Fibroblast of the aortic adventitia (primary cell): ENCODE results near the gene USP34. TPM values are rescaled to one million over a fixed set of nuclear protein-coding genes. Genes with fewer than 3 reads are reported as not detected.

Experiments
- DNase-seq: peaks from one replicate; pipeline ENCODE4 v3.0.0-alpha.2; 2010; ENCODE audit warnings: low read depth
- H3K4me3 ChIP-seq: 2 replicates; pipeline ENCODE4 v1.5.1; 2011; ENCODE audit warnings: low read depth, mild to moderate bottlenecking, control low read depth, low read length, moderate library complexity
- total RNA-seq: library from RNA; depleted of rRNA; stranded (reverse); fragments of >200 nt; gene quantifications from 2 replicates; pipeline ENCODE4 v1.2.3, GENCODE V29; 2012; ENCODE audit warnings: low replicate concordance
- TF ChIP-seq, protein P1 (sequence below): IDR thresholded peaks from 2 replicates; pipeline ENCODE4 v1.5.1; 2011; ENCODE audit warnings: mild to moderate bottlenecking, low read length, control low read depth, inconsistent platforms; ENCODE audit not compliant: insufficient read depth

USP34 gene
- total RNA-seq, 1 donor, result 130 TPM

DNA sequence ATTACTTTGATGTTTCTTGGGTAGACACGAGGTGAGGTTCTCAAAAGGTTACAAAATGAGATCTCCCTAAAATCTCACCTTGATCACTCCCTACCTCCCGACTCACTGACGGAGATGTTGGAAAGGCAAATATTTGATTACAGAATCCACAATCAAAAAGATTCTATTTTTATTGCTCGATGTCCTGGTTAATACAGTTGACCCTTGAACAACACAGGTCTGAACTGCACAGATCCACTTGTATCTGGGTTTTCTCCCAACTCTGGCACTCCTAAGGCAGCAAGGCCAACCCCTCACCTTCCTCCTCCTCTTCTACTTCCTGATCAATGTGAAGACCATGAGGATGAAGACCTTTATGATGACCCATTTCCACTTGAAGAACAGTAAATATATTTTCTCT is 183.6 kb downstream of the USP34 start:
- DNase-seq, result no peak
- TF ChIP-seq, protein P1, sequence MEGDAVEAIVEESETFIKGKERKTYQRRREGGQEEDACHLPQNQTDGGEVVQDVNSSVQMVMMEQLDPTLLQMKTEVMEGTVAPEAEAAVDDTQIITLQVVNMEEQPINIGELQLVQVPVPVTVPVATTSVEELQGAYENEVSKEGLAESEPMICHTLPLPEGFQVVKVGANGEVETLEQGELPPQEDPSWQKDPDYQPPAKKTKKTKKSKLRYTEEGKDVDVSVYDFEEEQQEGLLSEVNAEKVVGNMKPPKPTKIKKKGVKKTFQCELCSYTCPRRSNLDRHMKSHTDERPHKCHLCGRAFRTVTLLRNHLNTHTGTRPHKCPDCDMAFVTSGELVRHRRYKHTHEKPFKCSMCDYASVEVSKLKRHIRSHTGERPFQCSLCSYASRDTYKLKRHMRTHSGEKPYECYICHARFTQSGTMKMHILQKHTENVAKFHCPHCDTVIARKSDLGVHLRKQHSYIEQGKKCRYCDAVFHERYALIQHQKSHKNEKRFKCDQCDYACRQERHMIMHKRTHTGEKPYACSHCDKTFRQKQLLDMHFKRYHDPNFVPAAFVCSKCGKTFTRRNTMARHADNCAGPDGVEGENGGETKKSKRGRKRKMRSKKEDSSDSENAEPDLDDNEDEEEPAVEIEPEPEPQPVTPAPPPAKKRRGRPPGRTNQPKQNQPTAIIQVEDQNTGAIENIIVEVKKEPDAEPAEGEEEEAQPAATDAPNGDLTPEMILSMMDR, result no peak
- H3K4me3 ChIP-seq, result no peak overlapping the region

DNA sequence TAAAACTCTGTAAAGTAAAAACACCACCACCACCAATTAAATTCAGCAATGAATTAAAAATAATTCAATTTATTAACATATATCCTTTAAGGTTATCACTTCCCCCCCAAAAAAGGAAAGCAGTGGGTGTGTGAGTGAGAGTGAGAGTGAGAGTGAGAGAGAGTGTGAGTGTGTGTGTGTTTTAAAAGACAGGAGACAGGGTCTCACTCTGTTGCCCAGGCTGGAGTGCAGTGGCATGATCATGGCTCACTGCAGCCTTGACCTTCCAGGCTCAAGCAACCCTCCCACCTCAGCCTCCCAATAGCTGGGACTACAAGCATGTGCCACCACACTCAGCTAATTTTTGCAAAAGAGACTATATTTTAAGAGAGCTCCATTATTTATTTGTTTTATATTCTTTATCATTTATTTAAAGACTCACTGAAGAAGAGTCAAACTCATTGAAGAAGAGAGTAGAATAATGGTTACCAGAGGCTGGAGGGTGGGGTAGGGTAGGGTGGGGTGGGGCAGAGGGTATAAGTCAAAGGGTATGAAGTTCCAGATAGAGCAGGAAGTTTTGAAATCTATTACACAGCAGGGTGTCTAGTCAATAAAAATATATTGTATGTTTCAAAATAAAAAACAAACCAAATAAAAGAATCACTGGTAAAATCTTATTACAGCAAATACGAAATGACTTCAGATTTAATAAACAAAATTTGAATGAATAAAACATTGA is 187.3 kb downstream of the USP34 start:
- H3K4me3 ChIP-seq, result no peak overlapping the region
- DNase-seq, result no peak
- TF ChIP-seq, protein P1, result no peak

DNA sequence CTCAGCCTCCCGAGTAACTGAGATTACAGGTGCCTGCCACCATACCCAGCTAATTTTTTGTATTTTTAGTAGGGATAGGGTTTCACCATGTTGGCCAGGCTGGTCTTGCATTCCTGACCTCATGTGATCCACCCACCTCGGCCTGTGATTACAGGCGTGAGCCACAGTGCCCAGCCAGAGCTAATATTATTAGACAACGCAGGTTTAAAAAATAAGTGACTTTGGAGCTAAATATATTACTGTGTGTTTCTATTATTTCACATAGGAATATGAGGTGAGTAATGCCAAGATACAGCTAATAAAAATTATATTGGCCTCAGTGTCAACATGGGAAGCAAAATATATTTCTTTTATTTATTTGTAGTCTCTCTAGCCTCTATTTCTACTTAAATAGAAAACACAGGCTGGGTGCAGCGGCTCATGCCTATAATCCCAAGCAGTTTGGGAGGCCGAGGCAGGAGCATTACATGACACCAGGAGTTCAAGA is 188.7 kb downstream of the USP34 start:
- TF ChIP-seq, protein P1, result no peak
- H3K4me3 ChIP-seq, result no peak overlapping the region
- DNase-seq, result no peak

DNA sequence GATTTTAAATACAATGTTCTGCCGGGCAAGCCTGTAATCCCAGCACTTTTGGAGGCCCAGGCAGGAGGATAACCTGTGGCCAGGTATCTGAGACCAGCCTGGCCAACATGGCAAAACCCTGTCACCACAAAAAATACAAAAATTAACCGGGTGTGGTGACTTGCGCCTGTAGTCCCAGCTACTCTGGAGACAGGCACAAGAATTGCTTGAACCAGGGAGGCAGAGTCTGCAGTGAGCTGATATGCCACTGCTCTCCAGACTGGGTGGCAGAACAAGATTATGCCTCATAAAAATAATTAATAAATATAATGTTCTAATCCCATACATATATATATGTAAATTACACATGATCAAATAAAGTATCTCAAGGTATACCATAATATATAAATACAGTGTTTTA is 189.6 kb downstream of the USP34 start:
- TF ChIP-seq, protein P1, result no peak
- H3K4me3 ChIP-seq, result no peak overlapping the region
- DNase-seq, result no peak

DNA sequence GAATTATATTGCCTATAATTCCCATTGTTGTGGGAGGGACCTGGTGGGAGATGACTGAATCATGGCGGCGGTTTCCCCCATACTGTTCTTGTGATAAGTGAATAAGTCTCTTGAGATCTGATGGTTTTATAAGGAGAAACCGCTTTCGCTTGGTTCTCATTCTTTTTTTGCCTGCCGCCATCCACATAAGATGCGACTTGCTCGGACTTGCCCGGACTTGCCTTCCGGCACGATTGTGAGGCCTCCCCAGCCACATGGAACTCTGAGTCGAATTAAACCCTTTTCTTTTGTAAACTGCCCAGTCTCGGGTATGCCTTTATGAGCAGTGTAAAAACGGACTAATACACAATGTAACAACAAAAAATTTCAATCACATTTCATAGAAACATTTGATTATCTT is 193.1 kb downstream of the USP34 start:
- TF ChIP-seq, protein P1, result no peak
- no peak for DNase-seq
- no peak overlapping the region for H3K4me3 ChIP-seq

DNA sequence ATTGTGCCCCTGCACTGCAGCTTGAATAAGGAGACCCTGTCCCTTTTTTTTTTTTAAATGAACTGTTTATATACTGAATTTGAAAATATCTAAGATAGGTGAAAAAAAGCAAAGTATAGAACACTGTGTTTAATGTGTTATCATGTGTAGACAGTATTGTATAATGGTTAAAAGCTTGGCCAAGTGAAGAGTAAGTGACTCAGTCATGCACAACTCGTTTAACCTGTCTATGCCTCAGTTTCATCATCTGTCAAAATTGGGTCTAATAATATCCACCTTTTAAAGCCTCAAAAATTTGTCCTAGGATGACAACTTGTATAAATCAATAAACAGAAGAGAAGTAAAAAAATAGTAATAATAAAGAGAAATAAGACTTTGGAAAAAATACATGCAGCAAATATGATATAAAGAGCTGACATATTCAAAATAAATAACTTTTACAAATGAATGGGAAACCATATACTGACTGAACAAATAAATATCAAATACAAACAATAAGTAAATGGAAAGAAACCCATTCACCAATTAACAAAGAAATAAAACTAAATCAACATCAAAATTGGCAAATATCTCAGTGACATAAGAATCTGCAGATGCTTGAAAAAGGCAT is 195.2 kb downstream of the USP34 start:
- TF ChIP-seq, protein P1, result no peak
- DNase-seq, result no peak
- no peak overlapping the region for H3K4me3 ChIP-seq
